Measurements from ENCODE around the gene OR51T1.

GRCh38 chr11:4922304-4922703, 40.6 kb downstream of the OR51T1 start:
- TF ChIP-seq CTCF (IDR thresholded peaks at IDR 0.05) = no peak
- no peak for TF ChIP-seq SIN3A (IDR thresholded peaks at IDR 0.05; ENCODE audit: borderline replicate concordance, insufficient read depth, low read depth, low read length)
- TF ChIP-seq, protein P1, sequence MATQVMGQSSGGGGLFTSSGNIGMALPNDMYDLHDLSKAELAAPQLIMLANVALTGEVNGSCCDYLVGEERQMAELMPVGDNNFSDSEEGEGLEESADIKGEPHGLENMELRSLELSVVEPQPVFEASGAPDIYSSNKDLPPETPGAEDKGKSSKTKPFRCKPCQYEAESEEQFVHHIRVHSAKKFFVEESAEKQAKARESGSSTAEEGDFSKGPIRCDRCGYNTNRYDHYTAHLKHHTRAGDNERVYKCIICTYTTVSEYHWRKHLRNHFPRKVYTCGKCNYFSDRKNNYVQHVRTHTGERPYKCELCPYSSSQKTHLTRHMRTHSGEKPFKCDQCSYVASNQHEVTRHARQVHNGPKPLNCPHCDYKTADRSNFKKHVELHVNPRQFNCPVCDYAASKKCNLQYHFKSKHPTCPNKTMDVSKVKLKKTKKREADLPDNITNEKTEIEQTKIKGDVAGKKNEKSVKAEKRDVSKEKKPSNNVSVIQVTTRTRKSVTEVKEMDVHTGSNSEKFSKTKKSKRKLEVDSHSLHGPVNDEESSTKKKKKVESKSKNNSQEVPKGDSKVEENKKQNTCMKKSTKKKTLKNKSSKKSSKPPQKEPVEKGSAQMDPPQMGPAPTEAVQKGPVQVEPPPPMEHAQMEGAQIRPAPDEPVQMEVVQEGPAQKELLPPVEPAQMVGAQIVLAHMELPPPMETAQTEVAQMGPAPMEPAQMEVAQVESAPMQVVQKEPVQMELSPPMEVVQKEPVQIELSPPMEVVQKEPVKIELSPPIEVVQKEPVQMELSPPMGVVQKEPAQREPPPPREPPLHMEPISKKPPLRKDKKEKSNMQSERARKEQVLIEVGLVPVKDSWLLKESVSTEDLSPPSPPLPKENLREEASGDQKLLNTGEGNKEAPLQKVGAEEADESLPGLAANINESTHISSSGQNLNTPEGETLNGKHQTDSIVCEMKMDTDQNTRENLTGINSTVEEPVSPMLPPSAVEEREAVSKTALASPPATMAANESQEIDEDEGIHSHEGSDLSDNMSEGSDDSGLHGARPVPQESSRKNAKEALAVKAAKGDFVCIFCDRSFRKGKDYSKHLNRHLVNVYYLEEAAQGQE (IDR thresholded peaks at IDR 0.05; ENCODE audit: insufficient read depth in 1 of 2, low read depth in 2 of 2, low read length in 1 of 2) = no peak

All from Panc1 (cell line).